HuH-7.5 (cell line): ENCODE results near the gene ALG3.

ENCODE experiments used
- DNase-seq: peaks from one replicate; pipeline ENCODE4 v3.0.0; 2011; ENCODE audit warnings: low spot score

ALG3 gene

GRCh38 chr3:184234671-184235380, 13.9 kb downstream of the ALG3 start:
- DNase-seq: no peak

GRCh38 chr3:184234224-184234623, 14.5 kb downstream of the ALG3 start:
- no peak for DNase-seq

GRCh38 chr3:184233127-184233843, 15.5 kb downstream of the ALG3 start:
- no peak for DNase-seq

- no peak for DNase-seq
Measured at GRCh38 chr3:184231671-184232070, 17.1 kb downstream of the ALG3 start.

GRCh38 chr3:184230603-184231528, 17.9 kb downstream of the ALG3 start:
- DNase-seq: no peak

- DNase-seq: peak; percentile 85
Measured at GRCh38 chr3:184230081-184230602, 18.6 kb downstream of the ALG3 start.

GRCh38 chr3:184229394-184230080, 19.2 kb downstream of the ALG3 start, which contains the start of gene VWA5B2:
Gene VWA5B2, plus strand, starts transcription at chr3:184229585. Its CDS starts 944 bp downstream, at chr3:184230529.
- DNase-seq: peak; percentile 93

- DNase-seq: no peak
Measured at GRCh38 chr3:184228376-184229137, 20.2 kb downstream of the ALG3 start.

- peak; percentile 75 for DNase-seq
Measured at GRCh38 chr3:184227481-184227935, 21.3 kb downstream of the ALG3 start.

GRCh38 chr3:184223946-184224345, 24.8 kb downstream of the ALG3 start:
- DNase-seq: no peak

GRCh38 chr3:184222521-184222920, 26.2 kb downstream of the ALG3 start:
- no peak for DNase-seq

GRCh38 chr3:184218814-184219213, 29.9 kb downstream of the ALG3 start:
- DNase-seq: no peak

GRCh38 chr3:184211718-184212117, 37.0 kb downstream of the ALG3 start:
- no peak for DNase-seq

- no peak for DNase-seq
Measured at GRCh38 chr3:184211297-184211696, 37.5 kb downstream of the ALG3 start.

GRCh38 chr3:184209146-184209923, 39.4 kb downstream of the ALG3 start:
- DNase-seq: no peak

- DNase-seq: no peak
Measured at GRCh38 chr3:184203526-184203925, 45.2 kb downstream of the ALG3 start.

- no peak for DNase-seq
Measured at GRCh38 chr3:184200825-184201224, 47.9 kb downstream of the ALG3 start.

- DNase-seq: no peak
Measured at GRCh38 chr3:184198509-184198908, 50.3 kb downstream of the ALG3 start.

- no peak for DNase-seq
Measured at GRCh38 chr3:184196536-184196935, 52.2 kb downstream of the ALG3 start.

- DNase-seq: no peak
Measured at GRCh38 chr3:184193991-184194539, 54.7 kb downstream of the ALG3 start.
